CD4-positive, alpha-beta T cell treated with Interleukin-6 for 4 hours (primary cell): ENCODE measurements around the gene ZNF32.

ENCODE experiments used
- DNase-seq: peaks from one replicate; pipeline ENCODE4 v3.0.0-alpha.2; 2020; ENCODE audit warnings: mixed read lengths

ZNF32 gene, protein sequence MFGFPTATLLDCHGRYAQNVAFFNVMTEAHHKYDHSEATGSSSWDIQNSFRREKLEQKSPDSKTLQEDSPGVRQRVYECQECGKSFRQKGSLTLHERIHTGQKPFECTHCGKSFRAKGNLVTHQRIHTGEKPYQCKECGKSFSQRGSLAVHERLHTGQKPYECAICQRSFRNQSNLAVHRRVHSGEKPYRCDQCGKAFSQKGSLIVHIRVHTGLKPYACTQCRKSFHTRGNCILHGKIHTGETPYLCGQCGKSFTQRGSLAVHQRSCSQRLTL

DNA sequence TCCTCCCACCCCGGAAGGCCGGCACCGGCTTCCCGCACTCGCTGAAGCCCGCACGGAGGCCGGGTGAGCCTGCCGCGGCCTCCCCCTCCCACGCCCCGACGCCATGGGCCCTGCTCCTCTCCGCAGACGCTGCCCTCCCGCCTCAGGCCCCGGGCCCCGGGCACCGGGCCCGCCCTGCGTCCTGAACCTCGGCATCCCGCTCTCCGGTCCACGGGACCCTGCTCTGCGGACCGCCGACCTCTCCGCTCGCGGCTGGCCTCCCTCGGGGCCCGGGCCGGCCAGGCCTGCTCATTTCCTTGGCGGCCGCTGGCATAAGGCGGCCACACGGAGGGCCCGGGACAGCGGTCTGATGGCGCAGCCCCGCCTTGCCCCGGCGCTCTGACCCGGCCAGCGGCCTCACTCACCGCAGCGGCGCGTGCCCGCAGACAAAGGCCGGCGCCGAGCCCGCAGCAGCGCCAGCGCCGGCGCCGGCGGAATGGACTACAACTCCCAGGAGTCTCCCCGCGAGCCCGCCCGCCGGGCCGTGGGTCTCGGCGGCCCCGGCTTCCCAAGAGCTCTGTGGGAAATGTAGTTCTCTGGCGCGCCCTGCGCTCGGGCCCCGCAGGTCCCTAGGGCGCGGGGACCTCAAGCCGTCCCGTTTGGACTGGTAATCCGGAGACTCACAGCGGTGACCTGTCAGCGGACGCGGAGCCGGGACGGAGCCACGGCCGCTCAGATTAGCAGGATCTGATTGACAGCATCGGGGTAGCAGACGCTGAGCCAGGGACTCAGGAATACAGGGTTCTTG lies at the start of gene ZNF32:
TSS of gene ZNF32 (minus strand) at position 484 of the 787 bp plus-strand sequence. CDS start 2,748 bp downstream, outside the sequence.
- peak; percentile 84 for DNase-seq

DNA sequence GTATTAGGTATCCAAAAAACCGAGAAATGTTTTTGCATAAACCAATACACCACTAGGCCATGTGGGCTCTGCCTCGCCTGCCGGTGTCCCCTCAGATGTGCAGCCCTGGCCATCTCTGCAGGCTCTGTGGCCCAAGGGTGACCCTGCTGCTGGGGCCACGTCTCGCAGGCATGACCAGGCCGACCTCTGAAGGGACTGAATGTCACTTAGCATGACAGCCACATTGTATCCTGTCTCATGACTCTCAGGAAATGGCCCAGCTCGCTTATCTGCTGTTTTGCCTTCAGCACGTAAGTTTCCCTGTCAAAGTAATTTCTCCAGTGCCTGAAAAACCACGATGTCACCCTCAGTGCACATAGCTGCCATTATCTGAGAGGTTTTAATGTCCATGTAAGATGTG lies 49.5 kb upstream of the ZNF32 start:
- DNase-seq: no peak

- DNase-seq: no peak
These were observed 48.3 kb upstream of the ZNF32 start for GRCh38 chr10:43696909-43697483.

DNA sequence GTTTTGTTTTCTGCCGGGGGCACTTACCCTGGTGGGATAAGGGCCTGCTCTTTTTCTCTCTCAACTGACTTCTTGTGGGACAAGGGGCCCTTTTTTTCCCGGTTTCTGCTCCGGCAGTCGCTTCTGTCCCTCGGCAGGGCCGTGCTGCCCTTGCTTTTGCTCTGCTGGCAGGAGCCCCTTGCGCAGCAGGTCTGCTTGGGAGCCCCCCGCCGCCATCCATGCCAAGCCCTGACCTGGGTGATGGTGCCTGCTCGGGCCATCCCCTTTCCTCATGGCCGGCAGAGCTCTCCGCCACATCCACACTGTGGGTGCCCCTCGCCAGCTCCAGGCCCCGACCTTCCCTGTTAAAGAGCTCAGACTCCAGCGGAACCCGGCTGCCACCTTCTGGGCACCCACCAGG lies 47.0 kb upstream of the ZNF32 start:
- DNase-seq: no peak

DNA sequence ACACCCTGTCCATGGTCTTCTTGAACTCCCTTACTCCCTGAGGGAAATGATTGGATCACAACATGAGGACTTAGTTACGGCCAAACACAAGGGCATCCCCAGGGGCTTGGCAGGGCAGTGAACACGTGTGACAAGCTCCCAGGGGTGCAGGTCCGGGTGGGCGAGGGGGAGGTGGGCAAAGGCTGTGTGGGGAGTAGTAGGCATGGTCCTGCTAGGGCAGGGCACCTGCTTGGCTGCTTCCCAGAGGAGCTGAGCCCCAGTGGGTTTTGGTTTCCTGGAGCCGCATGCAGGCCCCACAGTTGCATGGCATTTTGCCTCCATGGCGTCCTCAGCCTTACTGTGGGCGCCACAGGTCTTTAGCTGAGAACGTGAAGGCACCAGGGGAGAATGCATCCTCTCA lies 46.6 kb upstream of the ZNF32 start:
- no peak for DNase-seq

GRCh38 chr10:43694526-43694925 lies 45.8 kb upstream of the ZNF32 start:
- no peak for DNase-seq

GRCh38 chr10:43693602-43694001 lies 44.9 kb upstream of the ZNF32 start:
- DNase-seq: no peak

- no peak for DNase-seq
These were observed 43.6 kb upstream of the ZNF32 start for GRCh38 chr10:43692051-43692825.

DNA sequence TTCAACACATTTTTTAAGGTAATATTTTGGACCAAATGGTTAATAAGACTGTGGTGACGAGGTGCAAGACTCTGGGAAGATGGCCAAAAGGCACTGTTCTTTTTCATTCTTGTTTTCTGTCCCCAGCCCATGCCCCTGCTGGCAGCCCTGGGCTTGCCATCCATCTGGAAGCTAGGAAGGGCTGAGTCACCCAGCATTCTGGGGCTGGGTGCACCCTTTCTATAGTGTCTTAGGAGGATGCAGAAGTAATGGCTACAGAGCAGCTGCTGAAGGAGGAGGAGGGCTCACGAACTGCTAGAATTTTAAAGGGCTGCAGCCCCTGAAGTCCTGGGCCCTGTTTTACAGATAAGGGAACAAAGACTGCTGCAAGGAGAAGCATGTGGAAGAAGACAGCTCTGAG lies 42.8 kb upstream of the ZNF32 start:
- DNase-seq: no peak

GRCh38 chr10:43689955-43690771 lies 41.5 kb upstream of the ZNF32 start:
- peak; percentile 87 for DNase-seq

DNA sequence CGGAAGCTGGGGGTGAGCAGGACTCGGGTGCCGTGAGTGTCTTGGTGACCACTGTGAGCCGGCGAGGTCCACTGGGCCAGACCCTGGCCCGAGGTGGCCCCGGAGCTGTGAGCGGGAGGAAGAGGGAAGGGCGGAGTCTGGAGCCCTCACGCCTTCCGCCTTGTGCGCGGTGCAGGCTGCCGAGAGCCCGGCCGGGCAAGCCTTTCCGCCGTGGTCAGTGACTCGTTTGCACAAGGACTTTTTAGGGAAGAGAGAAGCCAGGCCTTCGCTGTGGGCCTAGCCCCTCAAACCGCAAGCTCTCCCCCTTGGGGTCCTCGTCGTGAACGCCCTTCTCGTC lies 40.9 kb upstream of the ZNF32 start:
- peak; percentile 51 for DNase-seq

GRCh38 chr10:43689007-43689491 lies 40.4 kb upstream of the ZNF32 start:
- DNase-seq: no peak

DNA sequence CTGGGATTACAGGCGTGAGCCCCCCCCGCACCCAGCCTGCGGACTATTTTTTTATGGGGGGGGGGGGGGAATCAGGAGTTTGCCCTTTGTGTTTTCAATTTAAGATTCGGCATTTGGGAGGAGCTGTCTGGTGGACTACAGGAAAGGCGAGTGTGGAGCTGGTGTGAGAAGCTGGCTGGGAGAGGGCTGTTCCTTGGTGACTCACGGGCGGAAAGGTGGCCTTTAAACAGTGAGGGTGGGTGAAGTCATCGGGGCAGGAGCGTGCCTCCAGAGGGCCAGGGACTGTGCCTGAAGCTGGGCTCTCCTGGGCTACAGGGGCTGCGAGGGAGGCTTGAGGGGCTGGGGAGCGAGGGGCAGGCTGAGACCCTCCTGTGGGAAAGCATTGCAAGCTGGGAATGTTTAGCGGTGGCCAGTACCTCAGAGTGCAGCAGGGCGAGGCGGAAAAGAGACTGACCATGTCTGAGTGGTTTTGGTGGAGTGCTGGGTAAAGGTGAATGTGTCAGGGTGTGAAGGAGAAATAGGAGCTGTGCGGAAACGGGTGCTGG lies 39.7 kb upstream of the ZNF32 start:
- no peak for DNase-seq

GRCh38 chr10:43687373-43687772 lies 38.7 kb upstream of the ZNF32 start:
- DNase-seq: no peak

DNA sequence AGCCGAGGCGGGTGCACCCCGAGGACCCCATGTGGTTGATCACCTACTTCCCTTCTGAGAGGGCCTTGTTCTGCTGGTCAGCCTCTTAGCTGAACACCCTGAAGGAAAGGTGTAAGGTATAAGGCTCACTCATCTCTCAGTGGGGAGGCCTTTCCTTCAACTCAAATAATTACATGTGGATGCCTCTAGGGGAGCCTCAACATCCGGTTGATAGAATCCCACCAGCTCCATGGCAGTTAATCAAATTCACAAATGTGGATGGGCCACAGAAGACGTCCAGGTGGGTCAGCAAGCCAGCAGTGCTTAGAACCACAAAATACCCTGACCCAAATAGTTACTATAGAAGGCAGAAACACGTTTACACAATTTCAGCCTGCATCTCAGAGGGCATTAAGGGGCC lies 37.7 kb upstream of the ZNF32 start:
- no peak for DNase-seq

GRCh38 chr10:43685744-43686143 lies 37.1 kb upstream of the ZNF32 start:
- DNase-seq: no peak

GRCh38 chr10:43684292-43684559 lies 35.5 kb upstream of the ZNF32 start:
- DNase-seq: no peak

DNA sequence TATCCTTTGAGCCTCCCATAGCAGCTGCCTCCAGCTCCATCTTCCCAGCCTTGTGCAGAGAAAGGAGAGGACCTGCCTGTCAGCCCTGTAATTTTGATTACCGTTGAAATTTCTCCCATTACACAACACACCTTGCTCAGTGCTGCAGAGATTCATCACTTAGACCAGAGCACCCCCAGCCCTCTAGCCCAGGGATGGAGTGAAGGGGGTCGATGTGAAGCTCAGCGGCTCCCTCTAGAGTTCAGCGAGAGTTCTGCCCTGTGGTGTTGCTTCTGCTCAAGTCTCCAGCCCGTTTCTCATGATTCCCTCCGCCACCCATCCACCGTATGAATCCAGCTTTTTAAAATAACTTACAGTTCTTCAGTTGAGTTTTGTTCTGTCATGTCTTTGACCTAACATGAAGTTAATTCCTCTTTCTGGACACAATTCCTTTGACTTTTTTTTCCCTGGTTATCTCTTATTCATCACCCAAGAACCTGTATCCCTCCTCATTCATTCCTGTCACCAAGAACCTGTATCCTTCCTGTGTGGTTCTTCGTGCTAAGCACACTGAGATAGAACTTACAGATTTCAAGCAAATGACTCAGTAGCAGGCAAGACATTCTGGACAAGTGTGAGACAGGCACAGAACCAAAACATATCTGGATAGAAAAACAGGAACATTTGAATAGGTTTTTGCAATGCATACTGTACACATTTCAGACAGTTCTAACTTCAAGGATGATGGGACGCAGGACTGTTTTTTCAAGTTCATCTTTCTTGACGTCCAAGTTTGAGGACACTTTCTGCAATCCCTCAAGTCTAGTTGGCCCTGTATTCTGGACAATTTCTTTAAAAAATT lies 35.0 kb upstream of the ZNF32 start:
- DNase-seq: peak; percentile 31

GRCh38 chr10:43682956-43683355 lies 34.3 kb upstream of the ZNF32 start:
- no peak for DNase-seq

DNA sequence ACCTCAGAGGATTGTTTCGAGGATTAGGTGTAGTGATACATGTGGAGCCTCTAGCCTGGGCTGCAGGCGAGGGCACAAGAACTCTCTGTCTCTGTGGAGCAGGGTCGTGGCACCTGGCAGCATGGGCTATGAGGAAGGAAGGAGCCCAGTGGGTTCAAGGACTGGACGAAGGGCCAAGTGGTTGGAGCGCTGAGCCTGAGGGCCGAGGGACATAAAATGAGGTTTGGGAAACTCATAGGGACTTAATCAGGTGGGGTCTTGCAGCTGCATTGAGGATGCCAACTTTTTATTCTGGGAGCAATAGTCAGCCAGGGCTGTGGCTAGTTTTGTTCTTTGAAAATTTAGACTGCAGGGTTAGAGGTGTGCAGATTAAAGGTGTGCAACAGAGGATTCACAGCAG lies 33.0 kb upstream of the ZNF32 start:
- DNase-seq: no peak

GRCh38 chr10:43681220-43681619 lies 32.5 kb upstream of the ZNF32 start:
- no peak for DNase-seq
